Measurements from ENCODE around the gene SLC25A21. TPM values are rescaled to one million over a fixed set of nuclear protein-coding genes. Genes with fewer than 3 reads are reported as not detected.

The SLC25A21 gene
- total and polyA plus RNA-seq, 8 donors = 0.40 to 5.4 (median 1.3) TPM; not detected in 2

GRCh38 chr14:36657399-36658122, 514.8 kb downstream of the SLC25A21 start:
- H3K4me1 ChIP-seq = peaks cover 46 to 78% (median 62%) of the 10 kb centered on the region in 4 donors
- H3K27ac ChIP-seq = no peak overlapping the region
- H3K9me3 ChIP-seq = peaks cover 0 to 44% (median 0%) of the 10 kb centered on the region in 4 donors
- DNase-seq = peak in 1 of 2 donors; percentile 43
- intact Hi-C loops (cut with DNase I; ENCODE audit: low total_unique reads) = no loop called here
- 2 to 11% (median 5%) methylated on average over 34 to 55 of the region's 55 CpGs for WGBS, 5 donors
- H3K4me3 ChIP-seq = peak overlapping the region; percentile 18 to 47 (median 22)
- H3K27me3 ChIP-seq = peaks cover 81 to 100% (median 100%) of the 10 kb centered on the region in 3 donors
- no peak for TF ChIP-seq EP300 (IDR thresholded peaks at IDR 0.05)
- TF ChIP-seq POLR2AphosphoS5 (IDR thresholded peaks at IDR 0.05) = no peak
- no peak for TF ChIP-seq CTCF (IDR thresholded peaks at IDR 0.05)
- no peak for TF ChIP-seq POLR2A (IDR thresholded peaks at IDR 0.05)
- no peaks in the 10 kb centered on the region for H3K36me3 ChIP-seq

GRCh38 chr14:36656687-36657398, 515.6 kb downstream of the SLC25A21 start:
- peak in 1 of 2 donors; percentile 35 for DNase-seq
- Histone ChIP-seq H3K27ac (no peak overlapping the region), H3K4me3 (peak overlapping the region; percentile 18 to 47 (median 22)), H3K4me1 (peaks cover 38 to 71% (median 55%) of the 10 kb centered on the region in 4 donors), H3K27me3 (peaks cover 75 to 100% (median 98%) of the 10 kb centered on the region in 3 donors), H3K9me3 (peaks cover 0 to 44% (median 0%) of the 10 kb centered on the region in 4 donors), H3K36me3 (no peaks in the 10 kb centered on the region)
- WGBS, 5 donors = 8 to 12% (median 9%) methylated on average over 31 of the region's 31 CpGs
- TF ChIP-seq CTCF (IDR thresholded peaks at IDR 0.05) (no peak), POLR2A (IDR thresholded peaks at IDR 0.05) (no peak), EP300 (IDR thresholded peaks at IDR 0.05) (no peak), POLR2AphosphoS5 (IDR thresholded peaks at IDR 0.05) (no peak)
- intact Hi-C loops (cut with DNase I; ENCODE audit: low total_unique reads) = no loop called here

GRCh38 chr14:36655963-36656686, 516.3 kb downstream of the SLC25A21 start:
- 2 to 9% (median 7%) methylated on average over 27 to 48 of the region's 48 CpGs for WGBS, 5 donors
- peak overlapping the region in 2 of 4 donors; percentile 22 to 47 for H3K4me3 ChIP-seq

More at GRCh38 chr14:36655963-36656686, 516.3 kb downstream of the SLC25A21 start:
- H3K27ac ChIP-seq = no peak overlapping the region
- DNase-seq = peak in 1 of 2 donors; percentile 71
- TF ChIP-seq CTCF (IDR thresholded peaks at IDR 0.05) (peak in 2 of 7 experiments; percentile 16), POLR2A (IDR thresholded peaks at IDR 0.05) (no peak)
- intact Hi-C loops (cut with DNase I; ENCODE audit: low total_unique reads) = no loop called here
- peaks cover 69 to 100% (median 98%) of the 10 kb centered on the region in 3 donors for H3K27me3 ChIP-seq
- H3K9me3 ChIP-seq = peaks cover 0 to 42% (median 0%) of the 10 kb centered on the region in 4 donors
- H3K4me1 ChIP-seq = peaks cover 33 to 64% (median 48%) of the 10 kb centered on the region in 4 donors
- H3K36me3 ChIP-seq = no peaks in the 10 kb centered on the region

Data from stomach (tissue), 9 donors.